BE2C (cell line): ENCODE measurements around the gene FAM118B.

Source experiments
- DNase-seq: peaks from one replicate; pipeline ENCODE4 v3.0.0-alpha.2; 2020
- H3K27me3 ChIP-seq: fragments of 250-450 bp; sonication (Bioruptor Pico); 2 replicates; pipeline ENCODE4 v1.5.1; 2020; ENCODE audit warnings: mild to moderate bottlenecking
- H3K36me3 ChIP-seq: fragments of 250-450 bp; sonication (Bioruptor Pico); 2 replicates; pipeline ENCODE4 v1.5.1; 2020; ENCODE audit warnings: mild to moderate bottlenecking
- H3K4me1 ChIP-seq: fragments of 250-450 bp; sonication (Bioruptor Pico); 2 replicates; pipeline ENCODE4 v1.5.1; 2020
- H3K4me3 ChIP-seq: 2 replicates; pipeline ENCODE4 v1.5.1; 2011; ENCODE audit warnings: low read depth, low read length
- H3K9me3 ChIP-seq: fragments of 250-450 bp; sonication (Bioruptor Pico); 2 replicates; pipeline ENCODE4 v1.5.1; 2020
- TF ChIP-seq, protein P1 (sequence below): IDR thresholded peaks from 2 replicates; pipeline ENCODE4 v1.5.1; 2012; ENCODE audit warnings: mild to moderate bottlenecking, low read depth, low read length

The FAM118B gene

DNA sequence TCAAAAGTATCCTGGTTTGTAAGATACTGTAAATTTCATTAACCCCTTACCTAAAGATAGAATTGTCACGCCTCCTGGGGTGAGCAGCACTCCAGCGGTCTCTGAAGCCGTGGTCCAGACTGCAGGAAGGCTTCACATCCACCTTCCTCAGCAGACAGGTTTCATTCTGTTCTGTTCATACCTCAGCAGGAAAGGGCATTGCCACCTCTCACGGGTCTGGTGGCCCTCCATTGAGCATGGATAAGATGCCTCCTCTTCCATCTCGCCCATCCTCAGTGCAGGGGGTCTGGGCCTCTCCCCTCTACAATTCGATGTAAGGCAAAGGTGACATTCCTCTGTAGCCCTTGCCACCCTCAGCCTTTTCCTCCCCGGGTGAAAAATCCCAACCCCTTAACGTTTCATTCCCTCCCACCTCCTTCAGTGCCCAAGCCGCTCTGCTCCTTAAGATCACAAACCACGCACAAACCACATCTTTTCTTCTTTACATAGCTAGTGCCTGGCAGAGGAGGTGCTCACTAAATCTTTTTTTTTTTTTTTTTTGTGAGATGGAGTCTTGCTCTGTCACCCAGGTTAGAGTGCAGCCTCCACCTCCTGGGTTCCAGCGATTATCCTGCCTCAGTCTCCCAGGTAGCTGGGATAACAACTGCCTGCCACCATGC lies 28.7 kb upstream of the FAM118B start:
- no peaks in the 10 kb centered on the region for H3K4me1 ChIP-seq
- no peak for DNase-seq
- H3K27me3 ChIP-seq: no peaks in the 10 kb centered on the region
- H3K4me3 ChIP-seq: no peak overlapping the region
- TF ChIP-seq, protein P1, sequence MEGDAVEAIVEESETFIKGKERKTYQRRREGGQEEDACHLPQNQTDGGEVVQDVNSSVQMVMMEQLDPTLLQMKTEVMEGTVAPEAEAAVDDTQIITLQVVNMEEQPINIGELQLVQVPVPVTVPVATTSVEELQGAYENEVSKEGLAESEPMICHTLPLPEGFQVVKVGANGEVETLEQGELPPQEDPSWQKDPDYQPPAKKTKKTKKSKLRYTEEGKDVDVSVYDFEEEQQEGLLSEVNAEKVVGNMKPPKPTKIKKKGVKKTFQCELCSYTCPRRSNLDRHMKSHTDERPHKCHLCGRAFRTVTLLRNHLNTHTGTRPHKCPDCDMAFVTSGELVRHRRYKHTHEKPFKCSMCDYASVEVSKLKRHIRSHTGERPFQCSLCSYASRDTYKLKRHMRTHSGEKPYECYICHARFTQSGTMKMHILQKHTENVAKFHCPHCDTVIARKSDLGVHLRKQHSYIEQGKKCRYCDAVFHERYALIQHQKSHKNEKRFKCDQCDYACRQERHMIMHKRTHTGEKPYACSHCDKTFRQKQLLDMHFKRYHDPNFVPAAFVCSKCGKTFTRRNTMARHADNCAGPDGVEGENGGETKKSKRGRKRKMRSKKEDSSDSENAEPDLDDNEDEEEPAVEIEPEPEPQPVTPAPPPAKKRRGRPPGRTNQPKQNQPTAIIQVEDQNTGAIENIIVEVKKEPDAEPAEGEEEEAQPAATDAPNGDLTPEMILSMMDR: no peak
- H3K36me3 ChIP-seq: no peaks in the 10 kb centered on the region
- H3K9me3 ChIP-seq: no peaks in the 10 kb centered on the region; the same call in 1 of the 2 replicates

DNA sequence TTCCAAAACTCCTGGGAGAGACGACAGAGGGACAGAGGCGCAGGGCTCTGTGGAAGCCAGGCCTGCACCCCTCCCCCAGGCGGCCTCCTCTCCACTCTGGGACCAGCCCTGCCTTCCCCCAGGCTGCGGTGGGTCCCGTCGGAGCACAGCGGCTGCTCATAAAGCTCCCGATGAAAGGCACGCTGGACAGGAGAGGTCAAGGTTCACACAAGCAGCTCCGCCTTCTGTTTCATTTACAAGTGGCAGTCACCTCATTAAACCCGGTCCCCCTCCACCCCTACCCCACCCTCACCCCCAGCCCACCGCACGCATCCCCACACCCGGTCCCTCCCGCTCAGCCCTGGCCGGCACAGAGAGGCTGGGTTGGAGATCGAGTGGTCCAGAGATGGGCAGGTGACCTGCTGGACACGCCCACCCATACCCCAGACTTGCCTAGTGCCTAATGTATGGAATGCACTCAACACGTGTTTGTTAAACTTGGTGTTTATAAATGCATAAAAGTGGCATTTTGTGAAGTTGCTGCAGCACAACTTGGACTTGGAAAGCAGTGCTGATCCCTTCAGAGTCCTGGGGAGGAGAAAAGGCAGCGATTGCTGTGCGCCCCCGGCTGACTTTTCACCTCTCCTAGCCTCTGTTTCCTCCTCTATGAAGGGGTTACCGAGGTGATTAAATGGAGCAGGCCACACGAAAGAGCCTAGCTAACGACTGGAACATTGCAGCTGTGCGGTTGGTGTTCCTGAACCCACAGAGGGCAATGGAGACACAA lies 26.1 kb upstream of the FAM118B start:
- no peak for DNase-seq
- no peaks in the 10 kb centered on the region for H3K9me3 ChIP-seq
- no peak overlapping the region for H3K4me3 ChIP-seq
- H3K27me3 ChIP-seq: no peaks in the 10 kb centered on the region
- H3K4me1 ChIP-seq: peaks cover 2% of the 10 kb centered on the region
- TF ChIP-seq, protein P1: no peak
- peaks cover 4% of the 10 kb centered on the region for H3K36me3 ChIP-seq

DNA sequence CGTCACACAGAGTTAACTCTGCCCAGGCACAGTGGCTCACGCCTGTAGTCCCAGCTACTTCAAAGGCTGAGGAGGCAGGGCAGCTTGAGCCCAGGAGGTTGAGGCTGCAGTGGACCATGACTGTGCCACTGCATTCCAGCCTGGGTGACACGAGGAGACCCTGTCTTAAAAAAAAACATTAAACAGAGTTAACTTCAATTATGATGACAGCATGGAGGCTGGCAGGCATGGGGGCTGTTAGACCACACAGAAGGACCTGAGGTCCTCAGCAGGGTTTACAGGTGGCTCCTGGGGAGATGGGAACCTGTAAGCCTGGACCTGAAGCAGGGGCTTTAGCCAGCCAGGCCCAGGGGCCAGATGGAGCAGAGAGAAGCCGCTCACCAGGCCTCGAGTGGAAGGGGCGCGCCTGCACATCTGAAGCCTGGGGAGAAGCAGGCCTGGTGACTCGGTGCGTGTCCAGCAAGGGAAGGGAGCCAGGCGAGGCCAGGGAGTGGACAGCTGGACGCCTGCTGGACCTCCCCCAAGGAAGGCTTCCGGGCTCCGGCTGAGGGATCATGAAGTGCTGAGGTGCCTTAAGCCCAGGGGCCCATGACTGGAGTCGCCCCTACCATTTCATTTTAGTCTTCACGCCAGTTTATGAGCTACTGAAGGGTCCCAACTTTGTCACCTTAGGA lies 25.4 kb upstream of the FAM118B start:
- no peak for DNase-seq
- Histone ChIP-seq H3K4me1 (peaks cover 9% of the 10 kb centered on the region), H3K27me3 (no peaks in the 10 kb centered on the region), H3K4me3 (no peak overlapping the region), H3K36me3 (peaks cover 11% of the 10 kb centered on the region), H3K9me3 (no peaks in the 10 kb centered on the region)
- TF ChIP-seq, protein P1: no peak

DNA sequence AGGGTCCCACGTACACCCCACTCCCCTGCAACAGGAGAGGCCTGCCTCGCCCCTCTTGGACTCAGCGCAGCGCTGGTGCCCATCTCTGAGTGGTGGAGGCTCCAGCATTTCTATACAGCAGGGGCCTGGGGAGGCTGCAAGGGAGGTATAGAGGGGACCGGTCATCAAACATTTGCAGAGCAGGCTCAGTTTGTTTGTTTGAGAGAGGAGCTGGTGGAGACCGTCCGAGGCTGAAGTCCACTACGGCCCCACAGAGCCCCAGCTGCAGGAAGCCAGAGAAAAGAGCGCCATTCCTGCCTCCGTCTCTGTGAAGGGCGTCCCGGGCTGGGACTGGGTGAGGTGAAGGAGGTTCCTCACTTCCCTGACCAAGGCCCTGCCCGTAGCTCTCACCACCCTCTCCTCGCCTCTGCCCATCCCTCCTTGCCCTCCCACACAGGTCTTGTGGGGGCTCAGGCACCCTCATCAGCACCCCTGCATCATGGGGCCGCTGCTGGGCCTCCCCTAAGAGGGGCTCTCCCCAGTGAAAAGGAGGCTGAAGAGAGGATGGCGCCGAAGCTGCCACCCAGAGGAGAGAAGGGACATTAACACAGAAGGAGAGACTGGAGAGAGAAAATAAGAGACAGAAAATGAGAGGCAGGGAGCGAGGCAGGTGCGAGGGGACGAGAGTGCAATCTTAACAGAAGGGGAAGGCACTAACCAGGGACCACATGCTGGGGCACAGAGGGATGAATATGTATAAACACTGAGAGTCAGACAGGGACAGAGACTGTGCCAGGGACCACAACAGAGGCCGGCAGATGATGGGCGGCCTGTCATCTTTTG lies 24.7 kb upstream of the FAM118B start:
- H3K4me1 ChIP-seq: peaks cover 10% of the 10 kb centered on the region
- no peak for DNase-seq

DNA sequence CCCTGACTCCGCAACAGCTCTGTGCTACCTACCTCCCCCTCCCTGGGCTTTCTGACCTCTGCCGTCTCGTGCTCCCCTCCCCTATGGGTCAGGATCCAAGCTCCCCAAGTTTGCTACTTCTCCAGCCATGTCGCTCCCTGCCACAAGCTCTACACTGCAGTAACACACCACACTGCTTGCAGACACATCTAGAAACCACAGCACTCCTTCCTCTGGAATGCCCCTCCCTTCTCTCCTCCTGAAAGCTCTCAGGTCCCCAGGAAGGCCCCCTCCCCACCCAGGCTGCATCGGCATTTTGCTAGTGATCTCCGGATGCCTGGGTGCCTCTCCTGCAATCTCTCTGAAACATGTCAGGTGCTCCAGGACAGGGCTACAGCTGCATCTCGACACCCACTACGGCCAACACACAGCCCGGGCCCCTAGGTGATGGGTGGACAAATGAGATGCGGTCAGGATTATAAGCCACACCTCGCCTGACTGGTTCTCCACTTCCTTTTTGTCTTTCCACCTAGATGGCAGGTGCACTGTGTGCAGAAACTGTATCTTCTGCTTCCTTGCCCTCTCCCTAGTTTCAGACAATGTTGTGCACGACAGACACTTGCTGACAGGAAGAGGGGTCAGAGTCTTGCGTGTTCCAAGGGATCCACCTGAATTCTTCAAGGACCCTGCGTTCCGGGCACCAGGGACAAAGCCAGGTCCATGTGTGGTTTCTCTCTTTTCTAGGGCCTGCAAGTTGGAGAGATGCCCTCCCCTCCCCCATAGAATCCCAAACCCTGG lies 23.1 kb upstream of the FAM118B start:
- no peaks in the 10 kb centered on the region for H3K27me3 ChIP-seq
- TF ChIP-seq, protein P1: no peak
- H3K4me1 ChIP-seq: peaks cover 10% of the 10 kb centered on the region
- H3K36me3 ChIP-seq: peaks cover 35% of the 10 kb centered on the region
- DNase-seq: no peak
- H3K9me3 ChIP-seq: no peaks in the 10 kb centered on the region
- no peak overlapping the region for H3K4me3 ChIP-seq

More for the DNA sequence above, 24.7 kb upstream of the FAM118B start:
- TF ChIP-seq, protein P1: peak; percentile 46
- H3K36me3 ChIP-seq: peaks cover 19% of the 10 kb centered on the region
- no peak overlapping the region for H3K4me3 ChIP-seq
- H3K9me3 ChIP-seq: no peaks in the 10 kb centered on the region
- H3K27me3 ChIP-seq: no peaks in the 10 kb centered on the region
